Measurements from ENCODE around the gene KCNQ2.

Gene KCNQ2

DNA sequence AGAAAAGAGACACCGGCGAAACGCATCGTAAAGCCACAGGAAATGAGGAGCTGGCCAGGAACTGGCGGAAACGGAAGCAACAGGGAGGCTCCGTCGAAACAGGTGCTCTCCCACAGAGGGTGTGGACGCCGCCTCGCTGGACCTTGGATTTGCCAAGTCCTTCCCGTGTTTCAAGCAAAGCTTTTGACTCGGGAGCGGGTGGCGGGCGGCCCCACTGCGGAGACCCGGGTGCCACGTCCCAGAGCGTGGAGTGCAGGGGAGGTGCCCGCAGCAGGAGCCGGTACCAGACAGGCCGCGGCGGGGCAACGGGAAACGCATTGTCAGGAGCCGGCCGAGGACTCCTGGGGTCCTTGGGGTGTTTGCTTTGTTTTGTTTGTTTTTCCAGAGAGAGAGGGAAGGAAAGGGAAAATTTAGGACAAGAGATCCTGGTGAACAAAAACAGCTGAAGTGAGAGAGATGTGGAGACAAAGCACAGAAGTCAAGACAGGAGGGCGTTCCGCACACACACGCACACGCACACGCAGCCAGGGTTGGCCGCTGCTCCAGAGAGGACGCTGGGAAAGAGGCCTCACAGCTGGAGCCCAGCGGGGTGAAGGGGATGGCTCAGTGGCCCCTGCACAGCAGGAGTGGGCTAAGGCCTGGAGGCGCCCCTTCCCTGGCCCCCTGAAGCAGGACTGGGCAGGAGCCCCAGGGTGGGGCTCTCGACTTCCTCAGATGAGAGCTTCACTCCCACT, 60.4 kb downstream of the KCNQ2 start:
- H3K4me2 ChIP-seq (ENCODE audit: insufficient read depth, low read length), result no peak overlapping the region
- H3K9me3 ChIP-seq (ENCODE audit: insufficient read depth, low read length, severe bottlenecking), result no peaks in the 10 kb centered on the region
- H3K27ac ChIP-seq (ENCODE audit: low read length), result no peak overlapping the region
- H3K79me2 ChIP-seq (ENCODE audit: insufficient read depth, low read length), result no peaks in the 10 kb centered on the region
- no peaks in the 10 kb centered on the region for H3K36me3 ChIP-seq (ENCODE audit: insufficient read depth, low read length)
- H4K20me1 ChIP-seq (ENCODE audit: insufficient read depth, low read length), result peaks cover 29% of the 10 kb centered on the region
- ATAC-seq (ENCODE audit: insufficient read depth, low read depth), result no peak
- TF ChIP-seq CTCF (IDR thresholded peaks at IDR 0.05; ENCODE audit: borderline replicate concordance, extremely low read depth, low read length, poor library complexity, severe bottlenecking), result no peak
- no peak for TF ChIP-seq EZH2 (IDR thresholded peaks at IDR 0.05; ENCODE audit: borderline replicate concordance, low read depth, low read length, severe bottlenecking)
- peaks cover 4% of the 10 kb centered on the region for H3K27me3 ChIP-seq (ENCODE audit: insufficient read depth, low read length, poor library complexity)
- no peaks in the 10 kb centered on the region for H3K4me1 ChIP-seq (ENCODE audit: insufficient read depth, low read length)
- no peak overlapping the region for H3K4me3 ChIP-seq (ENCODE audit: low read depth in 1 of 2, low read length in 2 of 2)
- no peak overlapping the region for H3K9ac ChIP-seq (ENCODE audit: low read depth, low read length)
- no peak for DNase-seq
- H2AFZ ChIP-seq (ENCODE audit: low read depth, low read length), result no peak overlapping the region

- no peaks in the 10 kb centered on the region for H3K4me1 ChIP-seq (ENCODE audit: insufficient read depth, low read length)
- H3K4me3 ChIP-seq (ENCODE audit: low read depth in 1 of 2, low read length in 2 of 2), result no peak overlapping the region
- peaks cover 4% of the 10 kb centered on the region for H3K27me3 ChIP-seq (ENCODE audit: insufficient read depth, low read length, poor library complexity)
- H2AFZ ChIP-seq (ENCODE audit: low read depth, low read length), result no peak overlapping the region
- TF ChIP-seq EZH2 (IDR thresholded peaks at IDR 0.05; ENCODE audit: borderline replicate concordance, low read depth, low read length, severe bottlenecking) (no peak), CTCF (IDR thresholded peaks at IDR 0.05; ENCODE audit: borderline replicate concordance, extremely low read depth, low read length, poor library complexity, severe bottlenecking) (no peak)
- H3K4me2 ChIP-seq (ENCODE audit: insufficient read depth, low read length), result no peak overlapping the region
- H3K9me3 ChIP-seq (ENCODE audit: insufficient read depth, low read length, severe bottlenecking), result no peaks in the 10 kb centered on the region
- no peak overlapping the region for H3K9ac ChIP-seq (ENCODE audit: low read depth, low read length)
- DNase-seq (no peak), ATAC-seq (ENCODE audit: insufficient read depth, low read depth) (no peak)
- peaks cover 26% of the 10 kb centered on the region for H4K20me1 ChIP-seq (ENCODE audit: insufficient read depth, low read length)
- H3K27ac ChIP-seq (ENCODE audit: low read length), result no peak overlapping the region
- no peaks in the 10 kb centered on the region for H3K36me3 ChIP-seq (ENCODE audit: insufficient read depth, low read length)
- no peaks in the 10 kb centered on the region for H3K79me2 ChIP-seq (ENCODE audit: insufficient read depth, low read length)
These were observed 61.1 kb downstream of the KCNQ2 start for GRCh38 chr20:63411151-63411897.

DNA sequence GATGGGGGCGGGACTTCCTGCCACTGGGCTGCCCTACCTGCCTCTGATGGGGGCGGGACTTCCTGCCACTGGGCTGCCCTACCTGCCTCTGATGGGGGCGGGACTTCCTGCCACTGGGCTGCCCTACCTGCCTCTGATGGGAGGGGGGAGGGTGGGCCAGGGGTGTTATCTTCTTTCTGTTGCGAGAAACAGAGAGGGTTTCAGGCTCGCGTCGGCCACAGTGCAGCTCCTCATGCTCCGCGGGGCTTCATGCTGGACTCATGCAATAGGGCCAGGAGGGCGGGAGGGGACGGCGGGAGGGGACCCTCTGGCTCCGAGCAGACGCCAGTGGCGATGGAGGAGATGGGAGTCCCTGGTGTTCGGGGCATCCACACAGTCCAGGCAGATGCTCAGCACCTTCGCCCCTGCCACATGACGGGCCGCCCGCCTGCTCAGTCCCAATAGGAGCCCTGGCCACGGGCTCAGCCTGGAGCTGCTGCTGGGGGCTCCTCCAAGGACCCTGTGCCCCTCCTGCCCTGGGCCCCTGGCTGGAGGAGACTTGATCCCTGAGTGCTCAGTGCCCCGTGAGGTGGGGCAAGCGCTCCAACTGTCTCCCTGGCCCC, 62.5 kb downstream of the KCNQ2 start:
- H4K20me1 ChIP-seq (ENCODE audit: insufficient read depth, low read length), result peaks cover 22% of the 10 kb centered on the region

More for the DNA sequence above, 62.5 kb downstream of the KCNQ2 start:
- Histone ChIP-seq H3K4me2 (ENCODE audit: insufficient read depth, low read length) (no peak overlapping the region), H3K4me3 (ENCODE audit: low read depth in 1 of 2, low read length in 2 of 2) (no peak overlapping the region), H2AFZ (ENCODE audit: low read depth, low read length) (no peak overlapping the region), H3K9me3 (ENCODE audit: insufficient read depth, low read length, severe bottlenecking) (no peaks in the 10 kb centered on the region), H3K27me3 (ENCODE audit: insufficient read depth, low read length, poor library complexity) (peaks cover 4% of the 10 kb centered on the region), H3K4me1 (ENCODE audit: insufficient read depth, low read length) (no peaks in the 10 kb centered on the region), H3K9ac (ENCODE audit: low read depth, low read length) (no peak overlapping the region), H3K27ac (ENCODE audit: low read length) (no peak overlapping the region), H3K36me3 (ENCODE audit: insufficient read depth, low read length) (no peaks in the 10 kb centered on the region), H3K79me2 (ENCODE audit: insufficient read depth, low read length) (no peaks in the 10 kb centered on the region)
- DNase-seq (no peak), ATAC-seq (ENCODE audit: insufficient read depth, low read depth) (no peak)
- TF ChIP-seq CTCF (IDR thresholded peaks at IDR 0.05; ENCODE audit: borderline replicate concordance, extremely low read depth, low read length, poor library complexity, severe bottlenecking) (no peak), EZH2 (IDR thresholded peaks at IDR 0.05; ENCODE audit: borderline replicate concordance, low read depth, low read length, severe bottlenecking) (no peak)

Data from DND-41 (cell line).